Naive thymus-derived CD4-positive, alpha-beta T cell (primary cell): ENCODE measurements around the gene ALDH4A1. TPM values are rescaled to one million over a fixed set of nuclear protein-coding genes. Genes with fewer than 3 reads are reported as not detected.

Experiments used
- ATAC-seq: fragments of 150-1000 bp; cut with Tn5 transposase; 2 replicates; pipeline ENCODE4 v1.10.0; 2021; ENCODE audit warnings: mild to moderate bottlenecking, moderate library complexity
- CTCF ChIA-PET: fragments of 350-600 bp; sonication (Branson Sonifier 250); formaldehyde crosslinking; loops from one replicate; lab custom pipeline; 2021; ENCODE audit warnings: antibody characterized with exemption; lab: Charles Lee
- POLR2A ChIA-PET: fragments of 350-600 bp; sonication (Branson Sonifier 250); formaldehyde crosslinking; loops from one replicate; lab custom pipeline; 2021; ENCODE audit warnings: antibody characterized with exemption, inconsistent platforms; lab: Charles Lee
- DNase-seq, 9 donors: peaks; one replicate each; pipeline versions ENCODE4 v3.0.0 to v3.0.0-alpha.2; 2020 to 2022; ENCODE audit warnings: mixed read lengths in 1 of 9
- H3K27ac ChIP-seq: one replicate; pipeline ENCODE4 v1.7.0; 2013; ENCODE audit warnings: mild to moderate bottlenecking, low read depth, low read length, moderate library complexity
- H3K27me3 ChIP-seq, 2 donors: one replicate each; pipeline ENCODE4 v1.7.0; 2013; ENCODE audit warnings: low read length in 2 of 2, mild to moderate bottlenecking in 2 of 2, moderate library complexity in 2 of 2; ENCODE audit not compliant: control insufficient read depth in 2 of 2, insufficient read depth in 2 of 2
- H3K36me3 ChIP-seq, 3 experiments: 1 replicate in 2 of 3; 2 replicates in 1 of 3; pipeline ENCODE4 v1.7.0; 2013; ENCODE audit warnings: low read length in 3 of 3, mild to moderate bottlenecking in 3 of 3, moderate library complexity in 1 of 3; ENCODE audit not compliant: insufficient read depth in 3 of 3, control insufficient read depth in 2 of 3
- H3K4me1 ChIP-seq, 2 donors: one replicate each; pipeline ENCODE4 v1.7.0; 2013; ENCODE audit warnings: low read length in 2 of 2, mild to moderate bottlenecking in 2 of 2, moderate library complexity in 1 of 2; ENCODE audit not compliant: control insufficient read depth in 2 of 2, insufficient read depth in 2 of 2
- H3K4me3 ChIP-seq: 2 replicates; pipeline ENCODE4 v1.7.0; 2013; ENCODE audit warnings: mild to moderate bottlenecking, low read length
- H3K9me3 ChIP-seq, 3 experiments: 1 replicate in 2 of 3; 2 replicates in 1 of 3; pipeline ENCODE4 v1.7.0; 2013; ENCODE audit warnings: low read length in 3 of 3; ENCODE audit not compliant: control insufficient read depth in 2 of 3
- H3K27ac Mint-ChIP-seq, 9 donors: one replicate each; pipeline ENCODE4 v1.8.0; 2020 to 2022; ENCODE audit warnings: mixed read lengths in 9 of 9, mild to moderate bottlenecking in 8 of 9, moderate library complexity in 5 of 9, inconsistent platforms in 2 of 9
- H3K27me3 Mint-ChIP-seq, 5 donors: one replicate each; pipeline ENCODE4 v1.8.0; 2021 to 2022; ENCODE audit warnings: mixed read lengths in 5 of 5, mild to moderate bottlenecking in 1 of 5
- H3K36me3 Mint-ChIP-seq, 5 donors: one replicate each; pipeline ENCODE4 v1.8.0; 2020 to 2022; ENCODE audit warnings: mixed read lengths in 5 of 5, mild to moderate bottlenecking in 3 of 5, inconsistent platforms in 1 of 5
- H3K4me1 Mint-ChIP-seq, 7 donors: one replicate each; pipeline ENCODE4 v1.8.0; 2020 to 2022; ENCODE audit warnings: mixed read lengths in 7 of 7, mild to moderate bottlenecking in 3 of 7, inconsistent platforms in 1 of 7
- H3K4me3 Mint-ChIP-seq, 10 donors: one replicate each; pipeline ENCODE4 v1.8.0; 2020 to 2022; ENCODE audit warnings: mild to moderate bottlenecking in 10 of 10, mixed read lengths in 10 of 10, moderate library complexity in 6 of 10, inconsistent platforms in 2 of 10
- H3K9me3 Mint-ChIP-seq, 11 donors: one replicate each; pipeline ENCODE4 v1.8.0; 2020 to 2022; ENCODE audit warnings: mixed read lengths in 11 of 11, mild to moderate bottlenecking in 4 of 11, inconsistent platforms in 1 of 11, moderate library complexity in 1 of 11
- intact Hi-C, 2 donors: fragments of 100-400 bp; cut with micrococcal nuclease; formaldehyde crosslinking; loops; one replicate each; pipeline ENCODE4 v1.15.1; 2023
- polyA plus RNA-seq, 2 donors: library from polyadenylated mRNA; unstranded; fragments of 300-500 nt; fragmentation: Illumina TruSeq; gene quantifications; one replicate each; pipeline ENCODE4 v1.2.3, GENCODE V29; 2021
- total RNA-seq, 6 experiments: library from RNA in 5 of 6; stranded (reverse) in 5 of 6; gene quantifications; 1 replicate in 5 of 6; 2 replicates in 1 of 6; pipeline ENCODE4 v1.2.3 and lab custom pipeline; 2021 to 2026

Gene ALDH4A1
- total and polyA plus RNA-seq, 7 experiments from 2014 or later, result 0.94 to 3.2 (median 1.4) TPM

- Mint-ChIP-seq H3K4me3 (peak overlapping the region in 9 of 10 donors; percentile 17 to 77 (median 57)), H3K9me3 (peaks cover 0 to 1% (median 0%) of the 10 kb centered on the region in 11 donors)
These were observed 43.1 kb upstream of the ALDH4A1 start for GRCh38 chr1:18945401-18945849.

GRCh38 chr1:18944810-18945209 lies 42.5 kb upstream of the ALDH4A1 start:
- Mint-ChIP-seq H3K27ac (peak overlapping the region in 8 of 9 donors; percentile 11 to 87 (median 69)), H3K4me3 (peak overlapping the region in 9 of 10 donors; percentile 6 to 77 (median 57)), H3K4me1 (peaks cover 57 to 93% (median 84%) of the 10 kb centered on the region in 7 donors), H3K27me3 (no peaks in the 10 kb centered on the region), H3K9me3 (peaks cover 0 to 1% (median 0%) of the 10 kb centered on the region in 11 donors), H3K36me3 (peaks cover 0 to 4% (median 0%) of the 10 kb centered on the region in 5 donors)
- intact Hi-C loops, result no loop called here
- Histone ChIP-seq H3K27me3 (no peaks in the 10 kb centered on the region), H3K4me3 (no peak overlapping the region), H3K27ac (no peak overlapping the region), H3K9me3 (no peaks in the 10 kb centered on the region), H3K4me1 (peaks cover 73 to 80% of the 10 kb centered on the region in 2 donors), H3K36me3 (peaks cover 0 to 7% (median 0%) of the 10 kb centered on the region in 3 experiments)
- DNase-seq (no peak), ATAC-seq (no peak)
- CTCF ChIA-PET, result interaction anchor here (1.5 to 2.3 kb wide), 2 partner anchors 17 to 39 kb away, joined by 3 to 7 read pairs; no protein-coding TSS in a partner anchor
- POLR2A ChIA-PET, result interaction anchor here (1.2 to 2.3 kb wide), 3 partner anchors 9 to 130 kb away, joined by 3 to 13 read pairs (median 6); no protein-coding TSS in a partner anchor

More at GRCh38 chr1:18945401-18945849, 43.1 kb upstream of the ALDH4A1 start:
- H3K36me3 ChIP-seq, result peaks cover 0 to 7% (median 0%) of the 10 kb centered on the region in 3 experiments
- ATAC-seq (no peak), DNase-seq (no peak)
- Mint-ChIP-seq H3K4me1 (peaks cover 59 to 93% (median 84%) of the 10 kb centered on the region in 7 donors), H3K27ac (peak overlapping the region in 8 of 9 donors; percentile 11 to 87 (median 58)), H3K36me3 (peaks cover 0 to 4% (median 0%) of the 10 kb centered on the region in 5 donors), H3K27me3 (no peaks in the 10 kb centered on the region)
- H3K4me1 ChIP-seq, result peaks cover 75 to 83% of the 10 kb centered on the region in 2 donors
- no peaks in the 10 kb centered on the region for H3K27me3 ChIP-seq
- no peak overlapping the region for H3K4me3 ChIP-seq
- ChIA-PET CTCF (interaction anchor here (1.3 to 1.5 kb wide), 3 partner anchors 32 to 40 kb away, joined by 3 to 4 read pairs (median 4); no protein-coding TSS in a partner anchor), POLR2A (interaction anchor here (0.8 to 2.3 kb wide), 6 partner anchors 9 to 129 kb away, joined by 3 to 13 read pairs (median 6); no protein-coding TSS in a partner anchor)
- no peak overlapping the region for H3K27ac ChIP-seq
- intact Hi-C loops, result no loop called here
- no peaks in the 10 kb centered on the region for H3K9me3 ChIP-seq

GRCh38 chr1:18943914-18944572 lies 41.7 kb upstream of the ALDH4A1 start:
- Mint-ChIP-seq H3K27me3 (no peaks in the 10 kb centered on the region), H3K9me3 (peaks cover 0 to 1% (median 0%) of the 10 kb centered on the region in 11 donors), H3K36me3 (peaks cover 0 to 4% (median 0%) of the 10 kb centered on the region in 5 donors), H3K4me1 (peaks cover 54 to 91% (median 81%) of the 10 kb centered on the region in 7 donors), H3K4me3 (peak overlapping the region in 5 of 10 donors; percentile 4 to 51 (median 36)), H3K27ac (peak overlapping the region in 5 of 9 donors; percentile 17 to 87 (median 68))
- no peak for ATAC-seq
- DNase-seq, result no peak
- Histone ChIP-seq H3K36me3 (peaks cover 0 to 7% (median 0%) of the 10 kb centered on the region in 3 experiments), H3K27me3 (no peaks in the 10 kb centered on the region), H3K4me1 (peaks cover 73 to 79% of the 10 kb centered on the region in 2 donors), H3K9me3 (no peaks in the 10 kb centered on the region), H3K27ac (no peak overlapping the region), H3K4me3 (no peak overlapping the region)
- ChIA-PET POLR2A (interaction anchor here (1.0 to 2.3 kb wide), 6 partner anchors 8 to 130 kb away, joined by 3 to 13 read pairs (median 4); no protein-coding TSS in a partner anchor), CTCF (interaction anchor here (2.3 kb wide), 1 partner anchor 17 kb away, joined by 7 read pairs; no protein-coding TSS in a partner anchor)
- intact Hi-C loops, result no loop called here

GRCh38 chr1:18943162-18943561 lies 40.8 kb upstream of the ALDH4A1 start:
- CTCF ChIA-PET, result interaction anchor here (2.3 kb wide), 1 partner anchor 16 kb away, joined by 7 read pairs; no protein-coding TSS in a partner anchor
- H3K4me3 Mint-ChIP-seq, result no peak overlapping the region

GRCh38 chr1:18942340-18942739 lies 40.0 kb upstream of the ALDH4A1 start:
- Histone ChIP-seq H3K4me1 (peaks cover 62 to 64% of the 10 kb centered on the region in 2 donors), H3K27me3 (no peaks in the 10 kb centered on the region), H3K4me3 (no peak overlapping the region), H3K36me3 (peaks cover 0 to 7% (median 0%) of the 10 kb centered on the region in 3 experiments), H3K27ac (no peak overlapping the region), H3K9me3 (no peaks in the 10 kb centered on the region)
- DNase-seq (no peak), ATAC-seq (no peak)
- POLR2A ChIA-PET, result interaction anchor here (3.5 kb wide), 1 partner anchor 14 kb away, joined by 11 read pairs; no protein-coding TSS in a partner anchor
- intact Hi-C loops, result no loop called here
- H3K4me3 Mint-ChIP-seq, result no peak overlapping the region
- H3K27me3 Mint-ChIP-seq, result no peaks in the 10 kb centered on the region
- CTCF ChIA-PET, result interaction anchor here (2.3 kb wide), 1 partner anchor 15 kb away, joined by 7 read pairs; no protein-coding TSS in a partner anchor
- H3K36me3 Mint-ChIP-seq, result peaks cover 0 to 4% (median 0%) of the 10 kb centered on the region in 5 donors
- peaks cover 37 to 80% (median 69%) of the 10 kb centered on the region in 7 donors for H3K4me1 Mint-ChIP-seq
- H3K27ac Mint-ChIP-seq, result peak overlapping the region in 3 of 9 donors; percentile 15 to 36 (median 33)
- peaks cover 0 to 1% (median 0%) of the 10 kb centered on the region in 11 donors for H3K9me3 Mint-ChIP-seq

More at GRCh38 chr1:18943162-18943561, 40.8 kb upstream of the ALDH4A1 start:
- H3K27ac Mint-ChIP-seq, result peak overlapping the region in 3 of 9 donors; percentile 32 to 87 (median 51)
- peaks cover 0 to 1% (median 0%) of the 10 kb centered on the region in 11 donors for H3K9me3 Mint-ChIP-seq
- no peaks in the 10 kb centered on the region for H3K27me3 ChIP-seq
- H3K27me3 Mint-ChIP-seq, result no peaks in the 10 kb centered on the region
- H3K9me3 ChIP-seq, result no peaks in the 10 kb centered on the region
- H3K4me3 ChIP-seq, result no peak overlapping the region
- POLR2A ChIA-PET, result interaction anchor here (1.0 to 3.5 kb wide), 5 partner anchors 8 to 16 kb away, joined by 3 to 13 read pairs (median 5); no protein-coding TSS in a partner anchor
- DNase-seq, result no peak
- intact Hi-C loops, result no loop called here
- ATAC-seq, result no peak
- peaks cover 0 to 4% (median 0%) of the 10 kb centered on the region in 5 donors for H3K36me3 Mint-ChIP-seq
- H3K36me3 ChIP-seq, result peaks cover 0 to 7% (median 0%) of the 10 kb centered on the region in 3 experiments
- H3K4me1 ChIP-seq, result peaks cover 70 to 72% of the 10 kb centered on the region in 2 donors
- peaks cover 45 to 84% (median 74%) of the 10 kb centered on the region in 7 donors for H3K4me1 Mint-ChIP-seq
- H3K27ac ChIP-seq, result no peak overlapping the region
